Measurements from ENCODE around the gene MAP6. TPM values are rescaled to one million over a fixed set of nuclear protein-coding genes. Genes with fewer than 3 reads are reported as not detected.

The MAP6 gene
- polyA plus RNA-seq, 1 experiment, result 1.5 TPM

DNA sequence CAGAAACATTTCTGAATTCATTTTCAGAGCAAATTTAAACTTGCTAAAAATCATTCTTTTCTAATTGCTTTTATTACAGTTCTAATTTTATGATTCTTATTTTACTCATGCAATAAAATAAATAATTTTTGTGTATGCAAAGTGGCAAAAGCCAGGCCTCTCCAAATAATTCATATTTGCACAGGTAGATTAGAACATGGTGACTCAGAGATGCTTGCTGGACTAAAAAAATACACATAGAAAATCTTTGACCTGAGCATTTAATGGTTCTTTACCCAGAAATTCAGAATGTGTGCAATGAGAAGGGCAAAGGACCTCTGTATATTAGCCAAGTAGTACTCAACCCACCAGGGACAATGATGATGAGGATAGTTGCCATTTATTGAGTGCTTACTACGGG lies 15.3 kb downstream of the MAP6 start:
- TF ChIP-seq, protein P1, sequence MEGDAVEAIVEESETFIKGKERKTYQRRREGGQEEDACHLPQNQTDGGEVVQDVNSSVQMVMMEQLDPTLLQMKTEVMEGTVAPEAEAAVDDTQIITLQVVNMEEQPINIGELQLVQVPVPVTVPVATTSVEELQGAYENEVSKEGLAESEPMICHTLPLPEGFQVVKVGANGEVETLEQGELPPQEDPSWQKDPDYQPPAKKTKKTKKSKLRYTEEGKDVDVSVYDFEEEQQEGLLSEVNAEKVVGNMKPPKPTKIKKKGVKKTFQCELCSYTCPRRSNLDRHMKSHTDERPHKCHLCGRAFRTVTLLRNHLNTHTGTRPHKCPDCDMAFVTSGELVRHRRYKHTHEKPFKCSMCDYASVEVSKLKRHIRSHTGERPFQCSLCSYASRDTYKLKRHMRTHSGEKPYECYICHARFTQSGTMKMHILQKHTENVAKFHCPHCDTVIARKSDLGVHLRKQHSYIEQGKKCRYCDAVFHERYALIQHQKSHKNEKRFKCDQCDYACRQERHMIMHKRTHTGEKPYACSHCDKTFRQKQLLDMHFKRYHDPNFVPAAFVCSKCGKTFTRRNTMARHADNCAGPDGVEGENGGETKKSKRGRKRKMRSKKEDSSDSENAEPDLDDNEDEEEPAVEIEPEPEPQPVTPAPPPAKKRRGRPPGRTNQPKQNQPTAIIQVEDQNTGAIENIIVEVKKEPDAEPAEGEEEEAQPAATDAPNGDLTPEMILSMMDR (IDR thresholded peaks at IDR 0.05; ENCODE audit: low read depth, low read length), result no peak
- ChIA-PET CTCF (no interaction called here), POLR2A (no interaction called here)
- DNase-seq (ENCODE audit: low read depth, low spot score), result no peak
- H3K9me3 ChIP-seq (ENCODE audit: control insufficient read depth, insufficient read depth, low read length), result no peaks in the 10 kb centered on the region
- no peak overlapping the region for H3K27ac ChIP-seq (ENCODE audit: low read depth, low read length)
- no peak overlapping the region for H3K4me3 ChIP-seq (ENCODE audit: low read depth, low read length)
- no peaks in the 10 kb centered on the region for H3K27me3 ChIP-seq (ENCODE audit: control insufficient read depth, insufficient read depth, low read length)

DNA sequence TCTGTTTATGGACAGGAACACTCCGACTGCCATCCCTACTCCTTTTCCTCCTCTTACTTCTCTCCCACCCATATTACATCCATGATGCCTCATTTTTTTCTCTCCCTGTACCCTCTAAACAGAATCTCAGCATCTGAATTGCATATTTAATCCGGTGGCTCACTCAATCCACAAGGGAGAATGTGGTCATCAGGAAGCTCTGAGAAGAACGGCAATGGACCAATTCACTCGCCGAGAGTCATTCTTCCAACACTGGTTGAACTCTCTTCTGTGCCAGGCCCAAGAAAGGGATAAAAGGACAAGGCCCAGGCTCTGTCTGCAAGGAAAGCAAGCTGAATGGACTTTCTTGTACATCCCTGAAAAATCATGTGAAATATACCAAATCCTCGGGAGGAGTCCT lies 15.9 kb downstream of the MAP6 start:
- DNase-seq (ENCODE audit: low read depth, low spot score), result no peak
- H3K9me3 ChIP-seq (ENCODE audit: control insufficient read depth, insufficient read depth, low read length), result no peaks in the 10 kb centered on the region
- no peaks in the 10 kb centered on the region for H3K27me3 ChIP-seq (ENCODE audit: control insufficient read depth, insufficient read depth, low read length)
- no peak overlapping the region for H3K27ac ChIP-seq (ENCODE audit: low read depth, low read length)
- POLR2A ChIA-PET, result no interaction called here
- H3K4me3 ChIP-seq (ENCODE audit: low read depth, low read length), result no peak overlapping the region
- CTCF ChIA-PET, result no interaction called here
- TF ChIP-seq, protein P1 (IDR thresholded peaks at IDR 0.05; ENCODE audit: low read depth, low read length), result no peak

DNA sequence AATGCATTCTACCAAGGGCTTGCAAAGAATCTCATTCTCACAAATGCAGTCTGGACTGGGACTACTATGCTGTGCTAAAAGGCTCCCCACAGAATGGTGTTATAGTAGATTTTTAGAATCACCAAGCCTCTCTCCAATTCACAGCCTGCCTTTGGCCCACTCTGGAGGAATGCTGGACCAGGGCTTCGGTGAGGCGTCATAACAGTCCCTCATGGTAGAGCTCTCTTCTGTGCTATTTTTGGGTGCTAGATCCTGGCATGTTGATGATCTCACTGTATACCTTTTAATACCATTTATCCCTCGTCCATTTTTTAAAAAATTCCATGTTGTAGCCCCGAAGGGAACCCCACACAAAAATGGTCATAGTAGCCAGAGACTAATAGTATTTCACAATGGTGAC lies 17.6 kb downstream of the MAP6 start:
- H3K4me3 ChIP-seq (ENCODE audit: low read depth, low read length), result no peak overlapping the region
- TF ChIP-seq, protein P1 (IDR thresholded peaks at IDR 0.05; ENCODE audit: low read depth, low read length), result no peak
- no peaks in the 10 kb centered on the region for H3K9me3 ChIP-seq (ENCODE audit: control insufficient read depth, insufficient read depth, low read length)
- ChIA-PET POLR2A (no interaction called here), CTCF (no interaction called here)
- no peak overlapping the region for H3K27ac ChIP-seq (ENCODE audit: low read depth, low read length)
- no peak for DNase-seq (ENCODE audit: low read depth, low spot score)
- H3K27me3 ChIP-seq (ENCODE audit: control insufficient read depth, insufficient read depth, low read length), result no peaks in the 10 kb centered on the region

DNA sequence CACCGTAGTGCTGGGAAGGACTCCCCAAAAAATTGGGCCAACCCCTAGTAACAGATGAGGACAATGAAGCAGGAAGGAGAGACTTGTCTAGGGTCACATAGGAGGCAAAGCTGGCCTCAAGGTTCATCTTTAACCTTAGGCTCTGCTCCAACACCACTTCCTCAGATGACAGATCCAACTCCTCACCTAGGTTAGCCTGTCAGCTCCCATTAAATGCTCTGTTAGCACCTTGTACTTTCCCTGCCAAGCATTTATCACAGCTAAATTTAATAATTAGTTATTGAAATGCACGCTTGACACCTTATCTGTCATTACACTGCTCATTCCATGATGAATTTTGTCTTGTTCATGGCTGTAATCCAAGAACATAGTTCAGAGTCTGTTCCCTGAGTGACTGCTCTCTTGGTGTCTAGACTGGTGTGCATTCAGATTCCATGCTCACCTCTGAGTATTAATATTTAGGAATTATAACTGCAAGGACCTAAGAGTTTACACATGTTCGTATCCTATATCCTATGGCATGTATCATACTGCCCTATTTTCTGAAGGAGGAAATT lies 18.6 kb downstream of the MAP6 start:
- POLR2A ChIA-PET, result no interaction called here
- no peak for DNase-seq (ENCODE audit: low read depth, low spot score)
- peaks cover under 1% of the 10 kb centered on the region for H3K27me3 ChIP-seq (ENCODE audit: control insufficient read depth, insufficient read depth, low read length)
- CTCF ChIA-PET, result no interaction called here
- no peak overlapping the region for H3K4me3 ChIP-seq (ENCODE audit: low read depth, low read length)
- TF ChIP-seq, protein P1 (IDR thresholded peaks at IDR 0.05; ENCODE audit: low read depth, low read length), result no peak
- H3K27ac ChIP-seq (ENCODE audit: low read depth, low read length), result no peak overlapping the region
- no peaks in the 10 kb centered on the region for H3K9me3 ChIP-seq (ENCODE audit: control insufficient read depth, insufficient read depth, low read length)

DNA sequence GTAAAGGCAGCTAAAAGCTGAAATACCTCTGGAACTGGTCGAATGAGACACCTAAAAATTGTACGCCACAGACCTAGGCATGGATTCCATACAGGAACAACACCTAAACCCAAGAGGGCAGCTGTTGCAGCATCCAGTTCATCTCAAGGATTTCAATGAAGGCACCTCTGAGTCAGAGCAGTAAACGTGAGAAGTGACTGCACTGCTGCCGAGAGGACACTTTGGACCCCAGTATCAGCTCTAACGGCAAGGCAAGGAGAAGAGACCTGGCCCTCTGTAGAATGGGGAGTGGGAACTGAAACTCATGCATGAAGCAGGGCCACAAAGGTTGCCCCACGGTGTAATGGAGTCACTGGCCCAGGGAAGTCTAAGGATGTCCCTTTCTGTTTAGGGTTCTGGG lies 23.9 kb downstream of the MAP6 start:
- POLR2A ChIA-PET, result no interaction called here

More for the DNA sequence above, 23.9 kb downstream of the MAP6 start:
- H3K9me3 ChIP-seq (ENCODE audit: control insufficient read depth, insufficient read depth, low read length), result no peaks in the 10 kb centered on the region
- peaks cover 6% of the 10 kb centered on the region for H3K27me3 ChIP-seq (ENCODE audit: control insufficient read depth, insufficient read depth, low read length)
- TF ChIP-seq, protein P1 (IDR thresholded peaks at IDR 0.05; ENCODE audit: low read depth, low read length), result no peak
- no peak overlapping the region for H3K27ac ChIP-seq (ENCODE audit: low read depth, low read length)
- H3K4me3 ChIP-seq (ENCODE audit: low read depth, low read length), result no peak overlapping the region
- DNase-seq (ENCODE audit: low read depth, low spot score), result no peak
- CTCF ChIA-PET, result interaction anchor here (1.0 to 1.1 kb wide), 2 partner anchors 61 to 365 kb away, joined by 4 to 5 read pairs; no protein-coding TSS in a partner anchor
